SU-DHL-6 (cell line): ENCODE results near the gene MUC5B.

ENCODE experiments used
- H2AFZ ChIP-seq: fragments of 200-600 bp; sonication (generic); 2 replicates; pipeline ENCODE4 v1.6.1; 2014; ENCODE audit warnings: low read depth, mild to moderate bottlenecking, moderate library complexity, mixed read lengths, antibody characterized with exemption, low read length; ENCODE audit not compliant: severe bottlenecking
- H3F3A ChIP-seq: fragments of 200-600 bp; shearing (Covaris generic); 2 replicates; pipeline ENCODE4 v1.6.0; 2016; ENCODE audit warnings: antibody characterized with exemption, mild to moderate bottlenecking; ENCODE audit not compliant: insufficient read depth
- H3K27ac ChIP-seq: fragments of 200-600 bp; sonication (generic); 2 replicates; pipeline ENCODE4 v1.5.1; 2016; ENCODE audit warnings: low read depth, mild to moderate bottlenecking, low read length, moderate library complexity, mixed read lengths
- H3K27me3 ChIP-seq: fragments of 200-600 bp; sonication (generic), shearing (Covaris generic); 2 replicates; pipeline ENCODE4 v1.6.0; 2014; ENCODE audit warnings: mild to moderate bottlenecking, low read length
- H3K36me3 ChIP-seq: fragments of 200-600 bp; sonication (generic); 2 replicates; pipeline ENCODE4 v1.6.1; 2014; ENCODE audit warnings: mild to moderate bottlenecking, low read length, mixed read lengths
- H3K4me2 ChIP-seq: fragments of 300-600, 200-600 bp; shearing (Covaris generic), sonication (generic); 2 replicates; pipeline ENCODE4 v1.6.0; 2014; ENCODE audit warnings: low read length, low read depth, mild to moderate bottlenecking; ENCODE audit not compliant: poor library complexity, severe bottlenecking
- H3K4me3 ChIP-seq: fragments of 200-600 bp; sonication (generic); 2 replicates; pipeline ENCODE4 v1.5.1; 2014; ENCODE audit warnings: antibody characterized with exemption, low read length, mild to moderate bottlenecking, mixed read lengths; ENCODE audit not compliant: insufficient read depth, poor library complexity, severe bottlenecking
- H3K79me2 ChIP-seq: fragments of 200-600 bp; sonication (generic); 2 replicates; pipeline ENCODE4 v1.6.1; 2014; ENCODE audit warnings: mild to moderate bottlenecking, low read length, moderate library complexity; ENCODE audit not compliant: insufficient read depth
- H3K9ac ChIP-seq: fragments of 200-600 bp; sonication (generic); 2 replicates; pipeline ENCODE4 v1.7.0; 2014; ENCODE audit warnings: mild to moderate bottlenecking, low read length
- H3K9me2 ChIP-seq: fragments of 200-600 bp; sonication (generic); replicated peaks from 2 replicates; pipeline ENCODE4 v1.6.1; 2014; ENCODE audit warnings: low read length; ENCODE audit not compliant: insufficient read depth
- H3K9me3 ChIP-seq: fragments of 200-600 bp; sonication (generic); 2 replicates; pipeline ENCODE4 v1.6.1; 2014; ENCODE audit warnings: low read length, mixed read lengths; ENCODE audit not compliant: insufficient read depth
- H4K20me1 ChIP-seq: fragments of 200-600 bp; sonication (generic); 2 replicates; pipeline ENCODE4 v1.6.1; 2014; ENCODE audit warnings: low read depth, mild to moderate bottlenecking, antibody characterized with exemption, low read length, moderate library complexity, mixed read lengths
- EZH2phosphoT487 ChIP-seq: fragments of 200-600 bp; sonication (generic), shearing (Covaris generic); conservative IDR thresholded peaks from 2 replicates; pipeline ENCODE4 v1.6.1; 2018; ENCODE audit warnings: mild to moderate bottlenecking, antibody characterized with exemption, low read length, moderate library complexity, mixed read lengths
- TF ChIP-seq, protein P1 (sequence below): fragments of 200-600 bp; sonication (generic); IDR thresholded peaks from one replicate; pipeline ENCODE4 v1.5.1; 2017; ENCODE audit warnings: antibody characterized with exemption, mild to moderate bottlenecking, low read length, moderate library complexity; ENCODE audit not compliant: insufficient read depth, poor library complexity, severe bottlenecking

The MUC5B gene

DNA sequence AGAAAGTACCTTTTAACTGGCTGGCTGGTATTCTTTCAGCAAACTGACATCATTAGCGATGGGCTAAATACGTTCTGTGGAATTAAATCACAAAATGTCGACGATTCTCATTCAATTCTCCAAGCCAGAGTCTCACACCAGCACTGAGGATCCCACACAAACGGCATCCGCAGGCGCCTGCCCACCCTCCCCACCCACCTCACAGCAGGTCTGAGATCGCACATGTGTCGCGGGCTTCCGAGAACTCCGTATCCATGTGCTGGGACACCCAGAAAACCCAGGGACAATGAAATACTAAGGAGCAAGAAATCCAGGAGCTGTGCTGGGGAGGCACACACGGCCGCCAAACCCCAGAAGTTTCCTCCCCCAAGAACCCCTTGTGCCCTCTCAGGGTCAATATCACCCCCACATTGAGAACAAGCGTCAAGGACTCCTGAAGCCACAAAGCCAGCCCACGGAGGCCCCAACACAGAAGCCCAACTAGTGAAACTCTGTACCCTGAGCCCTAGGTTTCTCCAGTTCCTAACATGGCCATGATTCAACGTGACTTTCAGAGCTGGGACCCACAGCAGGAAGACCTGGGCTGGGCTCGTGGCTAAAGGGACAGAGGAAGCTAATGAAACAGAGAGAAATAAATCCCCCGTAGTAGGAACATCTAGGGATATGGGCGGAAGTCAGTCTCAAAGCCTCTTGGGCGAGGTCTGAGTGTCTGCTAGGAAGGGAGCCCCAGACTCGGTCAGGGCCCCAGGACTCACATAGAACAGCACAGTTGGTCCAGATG lies 78.5 kb downstream of the MUC5B start:
- no peaks in the 10 kb centered on the region for H3K36me3 ChIP-seq
- H3F3A ChIP-seq, result no peaks in the 10 kb centered on the region
- H3K27me3 ChIP-seq, result no peaks in the 10 kb centered on the region
- H3K27ac ChIP-seq, result no peak overlapping the region
- no peak overlapping the region for H3K9ac ChIP-seq
- H3K4me2 ChIP-seq, result no peak overlapping the region
- TF ChIP-seq, protein P1, sequence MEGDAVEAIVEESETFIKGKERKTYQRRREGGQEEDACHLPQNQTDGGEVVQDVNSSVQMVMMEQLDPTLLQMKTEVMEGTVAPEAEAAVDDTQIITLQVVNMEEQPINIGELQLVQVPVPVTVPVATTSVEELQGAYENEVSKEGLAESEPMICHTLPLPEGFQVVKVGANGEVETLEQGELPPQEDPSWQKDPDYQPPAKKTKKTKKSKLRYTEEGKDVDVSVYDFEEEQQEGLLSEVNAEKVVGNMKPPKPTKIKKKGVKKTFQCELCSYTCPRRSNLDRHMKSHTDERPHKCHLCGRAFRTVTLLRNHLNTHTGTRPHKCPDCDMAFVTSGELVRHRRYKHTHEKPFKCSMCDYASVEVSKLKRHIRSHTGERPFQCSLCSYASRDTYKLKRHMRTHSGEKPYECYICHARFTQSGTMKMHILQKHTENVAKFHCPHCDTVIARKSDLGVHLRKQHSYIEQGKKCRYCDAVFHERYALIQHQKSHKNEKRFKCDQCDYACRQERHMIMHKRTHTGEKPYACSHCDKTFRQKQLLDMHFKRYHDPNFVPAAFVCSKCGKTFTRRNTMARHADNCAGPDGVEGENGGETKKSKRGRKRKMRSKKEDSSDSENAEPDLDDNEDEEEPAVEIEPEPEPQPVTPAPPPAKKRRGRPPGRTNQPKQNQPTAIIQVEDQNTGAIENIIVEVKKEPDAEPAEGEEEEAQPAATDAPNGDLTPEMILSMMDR, result no peak
- TF ChIP-seq EZH2phosphoT487, result no peak
- H3K4me3 ChIP-seq, result no peak overlapping the region
- H2AFZ ChIP-seq, result no peak overlapping the region
- H3K9me2 ChIP-seq, result no peaks in the 10 kb centered on the region
- peaks cover 74% of the 10 kb centered on the region for H3K79me2 ChIP-seq
- H3K9me3 ChIP-seq, result no peaks in the 10 kb centered on the region
- H4K20me1 ChIP-seq, result no peaks in the 10 kb centered on the region; the same call in 1 of the 2 replicates

DNA sequence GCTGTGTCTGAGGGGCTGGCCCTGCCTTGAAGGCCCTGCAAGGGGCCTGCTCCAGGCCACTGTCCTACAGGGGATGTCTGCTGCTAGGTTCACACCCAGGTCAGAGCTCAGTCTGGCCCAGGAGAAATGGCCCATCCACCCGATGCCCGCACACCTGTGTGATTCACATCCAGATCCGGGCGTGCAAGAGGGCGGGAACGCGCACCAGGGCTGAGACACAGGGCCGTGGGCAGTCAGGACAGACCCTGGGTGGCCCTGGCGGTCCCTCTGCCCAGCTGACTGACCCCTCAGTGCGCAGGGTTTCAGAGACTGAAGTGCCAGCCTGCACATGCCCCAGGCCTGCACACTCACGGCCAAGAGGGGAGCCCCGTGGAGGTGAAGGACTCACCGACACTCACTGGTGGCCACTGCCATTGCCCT lies 79.2 kb downstream of the MUC5B start:
- H3K4me3 ChIP-seq, result no peak overlapping the region
- peaks cover 74% of the 10 kb centered on the region for H3K79me2 ChIP-seq
- no peaks in the 10 kb centered on the region for H3K27me3 ChIP-seq
- H3K9me2 ChIP-seq, result no peaks in the 10 kb centered on the region
- no peak overlapping the region for H2AFZ ChIP-seq
- no peak overlapping the region for H3K27ac ChIP-seq
- no peak overlapping the region for H3K4me2 ChIP-seq
- no peak overlapping the region for H3K9ac ChIP-seq
- H3F3A ChIP-seq, result no peaks in the 10 kb centered on the region
- H4K20me1 ChIP-seq, result no peaks in the 10 kb centered on the region; the same call in 1 of the 2 replicates
- TF ChIP-seq, protein P1, result no peak
- TF ChIP-seq EZH2phosphoT487, result no peak
- H3K9me3 ChIP-seq, result no peaks in the 10 kb centered on the region
- H3K36me3 ChIP-seq, result no peaks in the 10 kb centered on the region

DNA sequence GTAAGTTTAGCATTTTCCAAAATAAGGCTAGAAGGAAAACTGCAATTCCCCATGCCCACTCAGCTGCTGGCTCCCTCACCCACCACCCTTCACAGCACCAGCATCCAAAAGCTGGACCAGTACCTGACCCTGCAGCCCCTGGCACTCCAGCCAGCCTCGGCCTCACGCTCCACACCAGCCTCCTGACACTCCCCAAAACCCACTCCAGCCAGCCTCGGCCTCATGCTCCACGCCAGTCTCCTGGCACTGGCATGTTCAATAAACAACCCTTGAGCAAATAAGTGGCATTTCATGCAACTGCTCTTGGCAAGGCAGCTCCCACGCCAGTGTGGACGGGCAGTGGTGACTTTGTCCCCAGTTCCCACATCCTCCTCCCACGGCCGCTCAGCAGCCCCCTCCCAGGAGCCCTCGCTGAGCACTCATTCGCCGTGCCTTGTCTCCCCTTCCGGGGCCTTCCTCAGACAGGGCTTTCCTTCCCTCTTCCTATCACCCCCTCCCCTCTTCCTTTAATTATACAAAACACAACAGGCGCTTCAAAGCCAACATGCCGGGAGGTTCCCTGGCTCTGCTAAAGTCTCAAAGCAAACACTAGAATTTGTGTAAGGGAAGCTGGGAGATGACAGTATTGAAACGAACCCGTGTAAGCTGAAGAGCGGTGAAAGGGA lies 79.7 kb downstream of the MUC5B start:
- Histone ChIP-seq H3K9ac (no peak overlapping the region), H3F3A (no peaks in the 10 kb centered on the region), H3K9me2 (no peaks in the 10 kb centered on the region), H3K79me2 (peaks cover 75% of the 10 kb centered on the region), H3K27me3 (no peaks in the 10 kb centered on the region), H3K36me3 (no peaks in the 10 kb centered on the region), H3K4me2 (no peak overlapping the region), H2AFZ (no peak overlapping the region), H3K27ac (no peak overlapping the region), H3K4me3 (no peak overlapping the region), H3K9me3 (no peaks in the 10 kb centered on the region), H4K20me1 (no peaks in the 10 kb centered on the region; the same call in 1 of the 2 replicates)
- TF ChIP-seq, protein P1, result no peak
- TF ChIP-seq EZH2phosphoT487, result no peak
